ENCODE measurements around the gene ADGRB2. TPM values are rescaled to one million over a fixed set of nuclear protein-coding genes. Genes with fewer than 3 reads are reported as not detected.

Gene ADGRB2
- total RNA-seq, 6 donors from 2014 or later = 0.34 to 1.9 (median 1.1) TPM

DNA sequence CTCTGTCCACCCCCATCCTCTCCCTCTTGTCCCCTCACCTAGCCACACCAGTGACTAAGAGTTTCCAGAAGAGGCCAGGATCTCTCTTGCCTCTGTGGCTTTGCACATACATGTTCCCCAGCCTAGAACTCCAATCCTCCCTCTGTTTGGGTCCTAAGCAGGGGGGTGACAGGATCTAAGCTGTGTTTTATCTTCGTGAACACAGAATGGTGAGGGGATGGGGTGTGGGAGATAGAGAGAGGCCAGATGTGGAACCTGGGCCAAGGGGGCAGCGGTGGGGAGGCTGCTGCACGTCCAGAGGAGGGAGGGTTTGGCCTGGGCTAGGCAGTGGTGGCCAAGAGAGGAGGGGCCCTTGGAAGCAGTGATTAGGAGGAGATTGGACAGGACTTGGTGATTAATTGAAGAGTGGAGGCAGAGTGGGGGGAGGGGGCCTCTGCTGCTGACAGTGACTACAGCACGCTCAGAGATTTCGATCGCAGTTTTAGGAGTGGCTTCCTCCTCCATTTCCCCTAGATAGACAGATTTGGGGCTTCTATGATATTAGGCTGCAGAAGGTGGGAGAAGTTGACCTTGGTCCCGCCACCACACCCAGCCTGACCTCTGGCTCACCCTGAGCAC, 17.1 kb upstream of the ADGRB2 start:
- no peaks in the 10 kb centered on the region for H3K36me3 ChIP-seq
- H3K4me1 ChIP-seq = peaks cover 0 to 18% (median 14%) of the 10 kb centered on the region in 4 donors
- no peak overlapping the region for H3K27ac ChIP-seq
- no peaks in the 10 kb centered on the region for H3K9me3 ChIP-seq
- no peak for DNase-seq
- 59 to 65% methylated on average over 7 of the region's 7 CpGs for WGBS, 2 donors
- no peak for ATAC-seq (ENCODE audit: low FRiP score in 2 of 2)
- H3K27me3 ChIP-seq = no peaks in the 10 kb centered on the region
- no peak overlapping the region for H3K4me3 ChIP-seq
- no peak for TF ChIP-seq EP300 (IDR thresholded peaks at IDR 0.05)
- no peak for TF ChIP-seq POLR2AphosphoS5 (IDR thresholded peaks at IDR 0.05)
- no peak for TF ChIP-seq POLR2A (IDR thresholded peaks at IDR 0.05)
- TF ChIP-seq, protein P1, sequence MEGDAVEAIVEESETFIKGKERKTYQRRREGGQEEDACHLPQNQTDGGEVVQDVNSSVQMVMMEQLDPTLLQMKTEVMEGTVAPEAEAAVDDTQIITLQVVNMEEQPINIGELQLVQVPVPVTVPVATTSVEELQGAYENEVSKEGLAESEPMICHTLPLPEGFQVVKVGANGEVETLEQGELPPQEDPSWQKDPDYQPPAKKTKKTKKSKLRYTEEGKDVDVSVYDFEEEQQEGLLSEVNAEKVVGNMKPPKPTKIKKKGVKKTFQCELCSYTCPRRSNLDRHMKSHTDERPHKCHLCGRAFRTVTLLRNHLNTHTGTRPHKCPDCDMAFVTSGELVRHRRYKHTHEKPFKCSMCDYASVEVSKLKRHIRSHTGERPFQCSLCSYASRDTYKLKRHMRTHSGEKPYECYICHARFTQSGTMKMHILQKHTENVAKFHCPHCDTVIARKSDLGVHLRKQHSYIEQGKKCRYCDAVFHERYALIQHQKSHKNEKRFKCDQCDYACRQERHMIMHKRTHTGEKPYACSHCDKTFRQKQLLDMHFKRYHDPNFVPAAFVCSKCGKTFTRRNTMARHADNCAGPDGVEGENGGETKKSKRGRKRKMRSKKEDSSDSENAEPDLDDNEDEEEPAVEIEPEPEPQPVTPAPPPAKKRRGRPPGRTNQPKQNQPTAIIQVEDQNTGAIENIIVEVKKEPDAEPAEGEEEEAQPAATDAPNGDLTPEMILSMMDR (IDR thresholded peaks at IDR 0.05) = no peak

DNA sequence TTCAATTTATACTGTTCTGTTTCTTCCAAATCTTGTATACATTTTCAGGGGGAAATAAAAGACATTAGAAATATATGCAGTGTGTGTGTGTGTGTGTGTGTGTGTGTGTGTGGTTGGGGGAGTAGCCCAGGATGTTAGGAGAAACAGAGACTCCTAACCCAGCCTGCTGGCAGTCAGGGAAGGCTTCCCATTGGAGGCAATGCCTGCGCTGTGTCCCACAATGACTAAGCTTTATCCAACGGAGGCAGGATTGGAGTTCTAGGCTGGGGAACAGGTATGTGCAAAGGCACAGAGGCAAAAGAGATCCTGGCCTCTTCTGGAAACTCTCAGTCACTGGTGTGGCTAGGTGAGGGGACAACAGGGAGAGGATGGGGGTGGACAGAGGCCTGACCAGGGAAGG, 16.5 kb upstream of the ADGRB2 start:
- DNase-seq (no peak), ATAC-seq (ENCODE audit: low FRiP score in 2 of 2) (no peak)
- WGBS, 2 donors = 71 to 92% methylated on average over 2 of the region's 2 CpGs
- Histone ChIP-seq H3K36me3 (no peaks in the 10 kb centered on the region), H3K27ac (no peak overlapping the region), H3K4me1 (peaks cover 0 to 18% (median 14%) of the 10 kb centered on the region in 4 donors), H3K9me3 (no peaks in the 10 kb centered on the region), H3K27me3 (no peaks in the 10 kb centered on the region), H3K4me3 (no peak overlapping the region)
- TF ChIP-seq EP300 (IDR thresholded peaks at IDR 0.05) (no peak), POLR2AphosphoS5 (IDR thresholded peaks at IDR 0.05) (no peak), POLR2A (IDR thresholded peaks at IDR 0.05) (no peak)
- TF ChIP-seq, protein P1 (IDR thresholded peaks at IDR 0.05) = no peak

- ATAC-seq (ENCODE audit: low FRiP score in 2 of 2) = no peak
Measured at GRCh38 chr1:31779687-31780086, 15.5 kb upstream of the ADGRB2 start.

DNA sequence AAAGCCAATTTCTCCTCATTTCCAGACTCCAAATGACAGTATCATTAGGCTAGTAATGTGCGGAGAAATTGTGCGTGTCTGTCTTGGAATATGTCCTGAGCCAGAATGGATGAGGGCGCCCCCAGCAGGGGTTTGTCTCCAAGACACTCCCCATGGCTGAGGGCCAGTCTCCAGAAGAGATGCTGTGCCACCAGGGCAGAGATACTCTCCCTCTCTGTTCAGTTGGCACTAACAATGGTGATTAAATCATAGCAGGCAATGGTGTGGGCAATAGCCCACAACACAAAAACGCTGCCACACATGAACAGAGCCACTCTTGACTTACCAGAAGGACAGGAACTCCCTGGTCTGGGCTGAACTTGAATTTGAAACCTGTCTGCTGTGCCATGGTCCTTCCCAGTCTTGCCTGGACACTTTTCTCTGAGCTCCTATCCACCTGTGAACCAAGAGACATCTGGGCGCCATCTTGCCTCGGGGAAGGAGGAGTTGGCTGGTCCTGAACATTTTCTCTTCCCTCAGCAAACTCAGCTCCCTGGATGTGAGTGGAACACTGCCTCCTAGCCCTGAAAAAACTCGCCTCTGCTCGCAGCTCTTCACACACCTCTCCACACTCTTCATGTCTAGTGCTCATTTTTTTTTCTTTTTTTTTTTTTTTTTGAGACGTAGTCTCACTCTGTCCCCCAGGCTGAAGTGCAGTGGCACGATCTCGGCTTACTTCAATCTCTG, 14.8 kb upstream of the ADGRB2 start:
- WGBS, 2 donors = 83 to 84% methylated on average over 11 of the region's 11 CpGs
- TF ChIP-seq EP300 (IDR thresholded peaks at IDR 0.05) = no peak
- TF ChIP-seq, protein P1 (IDR thresholded peaks at IDR 0.05) = no peak
- Histone ChIP-seq H3K9me3 (no peaks in the 10 kb centered on the region), H3K4me1 (peaks cover 0 to 18% (median 14%) of the 10 kb centered on the region in 4 donors), H3K4me3 (no peak overlapping the region), H3K36me3 (no peaks in the 10 kb centered on the region), H3K27ac (no peak overlapping the region), H3K27me3 (peaks cover 0 to 10% (median 0%) of the 10 kb centered on the region in 4 donors)
- DNase-seq (no peak), ATAC-seq (ENCODE audit: low FRiP score in 2 of 2) (no peak)

More at GRCh38 chr1:31779687-31780086, 15.5 kb upstream of the ADGRB2 start:
- WGBS, 2 donors = 87 to 89% methylated on average over 9 of the region's 9 CpGs
- Histone ChIP-seq H3K27me3 (peaks cover 0 to 7% (median 0%) of the 10 kb centered on the region in 4 donors), H3K36me3 (no peaks in the 10 kb centered on the region), H3K9me3 (no peaks in the 10 kb centered on the region), H3K27ac (no peak overlapping the region), H3K4me3 (no peak overlapping the region), H3K4me1 (peaks cover 0 to 18% (median 14%) of the 10 kb centered on the region in 4 donors)
- TF ChIP-seq EP300 (IDR thresholded peaks at IDR 0.05) (no peak), POLR2A (IDR thresholded peaks at IDR 0.05) (no peak), POLR2AphosphoS5 (IDR thresholded peaks at IDR 0.05) (no peak)
- TF ChIP-seq, protein P1 (IDR thresholded peaks at IDR 0.05) = no peak
- no peak for DNase-seq

Data from upper lobe of left lung (tissue), 6 donors.